GM18870 (cell line): ENCODE results near the gene BHMT.

Experiments
- ATAC-seq: cut with Tn5 transposase; IDR thresholded peaks from one replicate; pipeline ENCODE4 v1.9.1; 2021; ENCODE audit warnings: moderate library complexity; ENCODE audit not compliant: unreplicated experiment

BHMT gene

GRCh38 chr5:79111387-79111959 is at the start of gene BHMT:
Gene BHMT (plus strand): TSS chr5:79111809. CDS start chr5:79111886, 77 bp downstream.
- ATAC-seq: no peak

GRCh38 chr5:79062436-79062835 is 49.2 kb upstream of the BHMT start:
- no peak for ATAC-seq

GRCh38 chr5:79069488-79070349 is 41.9 kb upstream of the BHMT start, which contains the start of the genes BHMT2 and DMGDH:
Gene BHMT2 (plus strand): TSS chr5:79069767. CDS start chr5:79069783, 16 bp downstream.
Gene DMGDH (minus strand): TSS chr5:79069674. CDS start chr5:79069620, 54 bp downstream.
- no peak for ATAC-seq

GRCh38 chr5:79070350-79070667 is 41.3 kb upstream of the BHMT start:
- no peak for ATAC-seq

- ATAC-seq: no peak
Observed at GRCh38 chr5:79074641-79075040, 37.0 kb upstream of the BHMT start.

- no peak for ATAC-seq
Observed at GRCh38 chr5:79075646-79076426, 35.8 kb upstream of the BHMT start.

- ATAC-seq: no peak
Observed at GRCh38 chr5:79076819-79077218, 34.8 kb upstream of the BHMT start.

GRCh38 chr5:79077680-79078365 is 33.8 kb upstream of the BHMT start:
- no peak for ATAC-seq

- no peak for ATAC-seq
Observed at GRCh38 chr5:79080804-79081203, 30.8 kb upstream of the BHMT start.

- no peak for ATAC-seq
Observed at GRCh38 chr5:79081779-79082178, 29.8 kb upstream of the BHMT start.

GRCh38 chr5:79086116-79086515 is 25.5 kb upstream of the BHMT start:
- ATAC-seq: no peak

- ATAC-seq: no peak
Observed at GRCh38 chr5:79088507-79088906, 23.1 kb upstream of the BHMT start.

- no peak for ATAC-seq
Observed at GRCh38 chr5:79091064-79091463, 20.5 kb upstream of the BHMT start.

GRCh38 chr5:79093762-79094161 is 17.8 kb upstream of the BHMT start:
- no peak for ATAC-seq

GRCh38 chr5:79105868-79106267 is 5.7 kb upstream of the BHMT start:
- no peak for ATAC-seq

GRCh38 chr5:79107020-79107796 is 4.4 kb upstream of the BHMT start:
- ATAC-seq: no peak

- no peak for ATAC-seq
Observed at GRCh38 chr5:79108086-79108485, 3.5 kb upstream of the BHMT start.

- ATAC-seq: no peak
Observed at GRCh38 chr5:79108792-79109191, 2.8 kb upstream of the BHMT start.

GRCh38 chr5:79109527-79110492 is 1.8 kb upstream of the BHMT start:
- ATAC-seq: no peak
